ENCODE measurements around the gene GDPGP1.

Gene GDPGP1

DNA sequence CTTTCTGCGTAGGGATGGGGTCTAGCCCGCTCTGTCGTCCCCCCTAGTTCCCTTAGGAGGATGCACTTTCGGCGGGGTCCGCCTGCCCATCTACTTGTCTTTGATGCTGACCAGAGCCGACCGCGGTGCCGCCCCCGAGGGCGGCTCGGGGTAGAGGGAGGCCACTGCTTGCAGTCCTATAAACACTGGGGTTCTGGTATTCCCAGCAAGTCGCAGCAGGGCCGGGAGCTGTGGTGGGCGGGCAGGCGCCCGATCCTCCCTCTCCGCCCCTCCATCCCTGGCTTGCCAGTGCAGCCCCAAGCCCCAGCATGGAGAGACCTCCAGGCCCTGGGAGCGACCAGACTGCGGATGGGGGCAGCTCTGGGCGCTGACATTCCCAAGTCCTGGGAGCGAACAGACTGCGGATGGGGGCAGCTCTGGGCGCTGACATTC is 32.0 kb upstream of the GDPGP1 start:
- Histone ChIP-seq H3K79me2 (ENCODE audit: insufficient read depth, low read length) (no peaks in the 10 kb centered on the region), H3K9ac (ENCODE audit: low read length) (peak overlapping the region; percentile 72), H3K4me2 (ENCODE audit: low read length) (peak overlapping the region; percentile 90), H3K36me3 (ENCODE audit: insufficient read depth, low read length) (peaks cover 5% of the 10 kb centered on the region; the same call in 1 of the 2 replicates), H3K27me3 (ENCODE audit: insufficient read depth, low read length) (no peaks in the 10 kb centered on the region), H3K4me1 (ENCODE audit: insufficient read depth, low read length, severe bottlenecking) (peaks cover 58% of the 10 kb centered on the region), H3K9me3 (ENCODE audit: low read length) (no peaks in the 10 kb centered on the region), H2AFZ (ENCODE audit: low read length) (no peak overlapping the region), H3K27ac (ENCODE audit: low read depth, low read length, poor library complexity, severe bottlenecking) (peak overlapping the region; percentile 10), H3K9me2 (ENCODE audit: low read depth, low read length) (no peaks in the 10 kb centered on the region), H4K20me1 (ENCODE audit: insufficient read depth, low read length) (no peaks in the 10 kb centered on the region), H3F3A (ENCODE audit: insufficient read depth, low read length) (no peaks in the 10 kb centered on the region), H3K4me3 (ENCODE audit: low read depth, low read length, poor library complexity, severe bottlenecking) (peak overlapping the region; percentile 77)
- TF ChIP-seq CTCF (IDR thresholded peaks at IDR 0.05; ENCODE audit: low read length), result no peak
- no peak for TF ChIP-seq EZH2 (IDR thresholded peaks at IDR 0.05; ENCODE audit: borderline replicate concordance, low read length)

DNA sequence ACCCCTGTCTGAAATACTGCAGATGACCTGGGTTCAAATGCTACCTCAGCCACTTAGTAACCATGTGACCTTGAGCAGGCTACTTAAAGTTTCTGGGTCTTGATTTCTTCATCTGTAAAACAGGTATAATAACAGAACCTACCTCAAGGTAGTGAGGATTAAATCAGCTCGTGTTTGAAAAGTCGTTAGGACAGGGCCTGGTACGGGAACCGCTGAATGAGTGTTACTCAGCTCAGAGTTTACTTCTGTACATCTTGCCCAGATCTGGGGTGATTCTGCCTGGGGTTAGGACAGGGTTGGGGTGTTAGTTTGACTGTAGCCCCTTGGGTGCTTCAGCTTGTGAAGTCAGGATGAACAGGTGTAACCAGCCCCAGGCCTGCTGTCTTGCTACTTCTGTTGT is 31.1 kb upstream of the GDPGP1 start:
- H3K27ac ChIP-seq (ENCODE audit: low read depth, low read length, poor library complexity, severe bottlenecking), result no peak overlapping the region
- peak overlapping the region; percentile 72; the same call in 1 of the 2 replicates for H3K9ac ChIP-seq (ENCODE audit: low read length)
- H3K4me2 ChIP-seq (ENCODE audit: low read length), result peak overlapping the region; percentile 90
- no peaks in the 10 kb centered on the region for H3K9me3 ChIP-seq (ENCODE audit: low read length)
- no peaks in the 10 kb centered on the region for H3K27me3 ChIP-seq (ENCODE audit: insufficient read depth, low read length)
- no peak for TF ChIP-seq EZH2 (IDR thresholded peaks at IDR 0.05; ENCODE audit: borderline replicate concordance, low read length)
- peaks cover 12% of the 10 kb centered on the region; the same call in 1 of the 2 replicates for H3K36me3 ChIP-seq (ENCODE audit: insufficient read depth, low read length)
- H3K4me1 ChIP-seq (ENCODE audit: insufficient read depth, low read length, severe bottlenecking), result peaks cover 64% of the 10 kb centered on the region
- H3K9me2 ChIP-seq (ENCODE audit: low read depth, low read length), result no peaks in the 10 kb centered on the region
- no peak overlapping the region for H2AFZ ChIP-seq (ENCODE audit: low read length)
- peak overlapping the region; percentile 77 for H3K4me3 ChIP-seq (ENCODE audit: low read depth, low read length, poor library complexity, severe bottlenecking)
- H3K79me2 ChIP-seq (ENCODE audit: insufficient read depth, low read length), result no peaks in the 10 kb centered on the region
- H3F3A ChIP-seq (ENCODE audit: insufficient read depth, low read length), result no peaks in the 10 kb centered on the region
- H4K20me1 ChIP-seq (ENCODE audit: insufficient read depth, low read length), result no peaks in the 10 kb centered on the region

GRCh38 chr15:90203473-90203872 is 30.5 kb upstream of the GDPGP1 start:
- Histone ChIP-seq H3K4me2 (ENCODE audit: low read length) (peak overlapping the region; percentile 90), H2AFZ (ENCODE audit: low read length) (no peak overlapping the region), H3K27me3 (ENCODE audit: insufficient read depth, low read length) (no peaks in the 10 kb centered on the region), H3K79me2 (ENCODE audit: insufficient read depth, low read length) (no peaks in the 10 kb centered on the region), H3K4me1 (ENCODE audit: insufficient read depth, low read length, severe bottlenecking) (peaks cover 64% of the 10 kb centered on the region), H3K27ac (ENCODE audit: low read depth, low read length, poor library complexity, severe bottlenecking) (no peak overlapping the region), H3K36me3 (ENCODE audit: insufficient read depth, low read length) (peaks cover 12% of the 10 kb centered on the region; the same call in 1 of the 2 replicates), H3K9me2 (ENCODE audit: low read depth, low read length) (no peaks in the 10 kb centered on the region), H3K9ac (ENCODE audit: low read length) (peak overlapping the region; percentile 72; the same call in 1 of the 2 replicates), H3K9me3 (ENCODE audit: low read length) (no peaks in the 10 kb centered on the region), H3K4me3 (ENCODE audit: low read depth, low read length, poor library complexity, severe bottlenecking) (peak overlapping the region; percentile 77), H3F3A (ENCODE audit: insufficient read depth, low read length) (no peaks in the 10 kb centered on the region), H4K20me1 (ENCODE audit: insufficient read depth, low read length) (no peaks in the 10 kb centered on the region)
- no peak for TF ChIP-seq CTCF (IDR thresholded peaks at IDR 0.05; ENCODE audit: low read length)
- no peak for TF ChIP-seq EZH2 (IDR thresholded peaks at IDR 0.05; ENCODE audit: borderline replicate concordance, low read length)

- H3K9me3 ChIP-seq (ENCODE audit: low read length), result no peaks in the 10 kb centered on the region
- TF ChIP-seq CTCF (IDR thresholded peaks at IDR 0.05; ENCODE audit: low read length) (no peak), EZH2 (IDR thresholded peaks at IDR 0.05; ENCODE audit: borderline replicate concordance, low read length) (no peak)
- no peak overlapping the region for H3K27ac ChIP-seq (ENCODE audit: low read depth, low read length, poor library complexity, severe bottlenecking)
- peaks cover 64% of the 10 kb centered on the region for H3K4me1 ChIP-seq (ENCODE audit: insufficient read depth, low read length, severe bottlenecking)
- H3K9ac ChIP-seq (ENCODE audit: low read length), result peak overlapping the region; percentile 6; the same call in 1 of the 2 replicates
- no peaks in the 10 kb centered on the region for H3F3A ChIP-seq (ENCODE audit: insufficient read depth, low read length)
- no peak overlapping the region for H2AFZ ChIP-seq (ENCODE audit: low read length)
- peak overlapping the region; percentile 90; the same call in 1 of the 2 replicates for H3K4me2 ChIP-seq (ENCODE audit: low read length)
- no peak overlapping the region for H3K4me3 ChIP-seq (ENCODE audit: low read depth, low read length, poor library complexity, severe bottlenecking)
- H4K20me1 ChIP-seq (ENCODE audit: insufficient read depth, low read length), result no peaks in the 10 kb centered on the region
- H3K9me2 ChIP-seq (ENCODE audit: low read depth, low read length), result no peaks in the 10 kb centered on the region
- no peaks in the 10 kb centered on the region for H3K27me3 ChIP-seq (ENCODE audit: insufficient read depth, low read length)
- no peaks in the 10 kb centered on the region for H3K79me2 ChIP-seq (ENCODE audit: insufficient read depth, low read length)
- peaks cover 12% of the 10 kb centered on the region; the same call in 1 of the 2 replicates for H3K36me3 ChIP-seq (ENCODE audit: insufficient read depth, low read length)
These were observed 30.1 kb upstream of the GDPGP1 start for GRCh38 chr15:90203922-90204321.

Measured in OCI-LY1 (cell line).